ENCODE data around the gene NIPAL1.
"Not testable (repeated sequence)": the region's sequence is repeated elsewhere in the genome, so short reads cannot be mapped to it uniquely, and the experiment has no call there.

Gene NIPAL1

GRCh38 chr4:48016141-48017107 lies at the start of gene NIPAL1, which contains the start of gene CNGA1:
Gene NIPAL1, plus strand, starts transcription at chr4:48016772. Its CDS starts 68 bp downstream, at chr4:48016840.
Gene CNGA1, minus strand, starts transcription at chr4:48016681. Its CDS starts 63,992 bp downstream, at chr4:47952689.
- peak; percentile 84 for DNase-seq

DNA sequence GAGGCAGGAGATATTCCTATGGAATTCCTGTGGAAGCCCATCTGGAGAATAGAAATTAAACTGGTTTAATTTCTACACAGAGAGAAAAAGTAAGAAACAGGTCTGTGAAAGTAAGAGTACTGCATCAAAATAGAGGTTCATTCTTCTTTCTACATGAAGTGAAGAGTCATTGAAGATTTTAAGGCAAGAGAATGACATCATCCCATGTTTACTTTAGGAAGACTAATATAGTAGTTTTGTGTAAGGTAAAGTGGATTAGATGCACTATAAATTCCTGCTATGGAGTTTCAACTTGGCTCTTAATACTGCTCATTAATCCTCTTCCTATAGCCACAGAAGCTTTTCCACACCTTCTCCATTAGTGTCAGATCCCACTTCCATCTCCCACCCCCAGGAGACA lies 47.7 kb upstream of the NIPAL1 start:
- no peak for DNase-seq

DNA sequence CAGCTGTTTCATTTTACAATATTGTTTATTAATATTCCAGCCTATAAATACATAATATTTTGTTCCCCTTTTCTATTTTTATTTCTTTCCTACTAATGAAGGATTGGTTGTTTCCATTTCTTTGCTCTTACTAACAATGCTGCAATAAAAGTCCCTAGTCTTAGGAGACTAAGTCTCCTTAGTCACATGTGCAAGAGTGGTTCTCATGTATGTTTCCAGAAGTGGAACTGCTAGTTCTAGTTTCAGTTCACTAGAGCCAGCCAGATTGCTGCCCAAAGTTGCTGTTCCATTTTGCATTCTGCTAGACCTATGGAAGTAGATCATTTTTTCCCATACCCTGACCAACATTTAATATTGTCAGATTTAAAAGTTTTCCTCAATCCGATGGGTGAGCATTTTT lies 44.4 kb upstream of the NIPAL1 start:
- no peak for DNase-seq

DNA sequence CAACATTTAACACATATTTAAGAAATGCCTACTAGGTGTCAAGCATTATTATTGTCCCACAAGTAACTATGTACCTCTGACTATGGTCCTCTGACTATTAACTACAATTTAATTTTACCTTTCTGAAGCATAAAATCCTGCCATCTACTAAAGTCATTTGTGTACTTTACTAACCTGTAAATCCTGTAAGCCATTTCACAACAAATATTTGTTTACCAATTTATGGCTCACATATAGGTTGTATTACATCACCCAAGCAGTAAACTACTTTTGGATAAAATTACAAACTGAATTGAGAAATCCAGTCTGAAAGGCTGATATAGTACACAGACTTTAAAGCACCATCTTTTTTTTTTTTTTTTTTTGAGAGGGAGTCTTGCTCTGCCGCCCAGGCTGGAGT lies 43.9 kb upstream of the NIPAL1 start:
- DNase-seq = no peak

DNA sequence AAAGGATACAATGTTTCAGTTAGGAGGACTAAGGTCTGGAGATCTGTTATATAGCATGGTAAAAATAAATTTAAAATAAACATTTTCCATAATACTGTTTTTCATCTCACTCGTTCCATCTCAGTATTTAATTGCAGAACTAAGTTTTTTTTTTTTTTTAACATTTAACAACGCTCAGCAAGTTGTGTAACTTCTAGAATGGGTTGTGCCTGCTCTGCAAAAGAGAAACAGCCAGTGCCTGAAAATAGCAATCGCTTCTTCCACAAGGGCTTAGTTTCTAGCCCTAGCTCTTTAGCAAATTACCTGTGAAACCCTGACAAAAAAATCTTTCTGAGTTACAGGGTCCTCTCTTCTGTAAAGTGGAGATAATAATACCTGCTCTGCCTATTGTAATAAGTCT lies 42.0 kb upstream of the NIPAL1 start:
- no peak for DNase-seq

DNA sequence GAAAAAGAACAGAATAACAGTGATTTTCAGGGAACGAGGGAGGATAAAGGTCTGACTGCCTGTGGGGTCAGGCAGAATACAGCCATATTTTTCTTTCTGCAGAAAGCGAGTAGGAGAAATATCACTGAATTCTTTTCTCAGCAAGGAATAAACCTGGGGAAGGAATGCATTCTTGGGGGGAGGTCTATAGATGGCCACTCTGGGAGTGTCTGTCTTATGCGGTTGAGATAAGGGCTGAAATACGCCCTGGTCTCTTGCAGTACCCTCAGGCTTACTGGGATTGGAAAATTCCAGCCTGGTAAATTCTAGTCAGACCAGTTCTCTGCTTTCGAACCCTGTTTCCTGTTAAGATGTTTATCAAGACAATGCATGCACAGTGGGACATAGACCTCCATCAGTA lies 26.4 kb upstream of the NIPAL1 start:
- no peak for DNase-seq

DNA sequence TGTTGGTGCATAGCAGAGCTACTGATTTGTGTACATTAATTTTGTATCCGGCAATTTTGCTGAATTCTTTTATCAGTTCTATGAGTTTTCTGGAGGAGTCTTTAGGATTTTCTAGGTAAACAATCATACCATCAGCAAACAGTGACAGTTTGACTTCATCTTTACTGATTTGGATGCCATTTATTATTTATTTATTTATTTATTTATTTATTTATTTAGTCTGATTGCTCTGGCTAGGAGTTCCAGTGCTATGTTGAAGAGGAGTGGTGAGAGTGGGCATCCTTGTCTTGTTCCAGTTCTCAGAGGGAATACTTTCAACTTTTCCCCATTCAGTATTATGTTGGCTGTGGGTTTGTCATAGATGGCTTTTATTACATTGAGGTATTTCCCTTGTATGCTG lies 24.1 kb upstream of the NIPAL1 start:
- DNase-seq = not testable (repeated sequence)

- no peak for DNase-seq
Measured at GRCh38 chr4:47996021-47996420, 20.6 kb upstream of the NIPAL1 start.

DNA sequence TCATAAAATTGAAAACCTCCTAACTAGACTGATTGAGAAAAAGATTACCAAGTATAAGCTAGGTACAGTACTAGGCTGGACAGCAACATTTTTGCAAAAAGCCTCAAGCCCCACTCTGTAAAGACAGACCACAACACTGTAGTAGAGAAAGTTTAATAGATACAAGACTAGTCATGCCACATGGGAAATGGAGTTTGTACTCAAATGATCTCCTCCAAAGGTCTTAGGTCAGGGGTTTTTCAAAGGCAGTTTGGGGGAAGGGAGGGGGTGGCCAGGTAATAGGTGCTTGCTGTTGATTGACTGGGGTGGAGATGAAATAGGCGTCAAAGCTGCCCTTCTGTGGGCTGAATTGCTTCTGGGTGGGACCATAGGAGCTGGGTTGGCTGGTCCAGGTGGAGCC lies 14.3 kb upstream of the NIPAL1 start:
- no peak for DNase-seq

DNA sequence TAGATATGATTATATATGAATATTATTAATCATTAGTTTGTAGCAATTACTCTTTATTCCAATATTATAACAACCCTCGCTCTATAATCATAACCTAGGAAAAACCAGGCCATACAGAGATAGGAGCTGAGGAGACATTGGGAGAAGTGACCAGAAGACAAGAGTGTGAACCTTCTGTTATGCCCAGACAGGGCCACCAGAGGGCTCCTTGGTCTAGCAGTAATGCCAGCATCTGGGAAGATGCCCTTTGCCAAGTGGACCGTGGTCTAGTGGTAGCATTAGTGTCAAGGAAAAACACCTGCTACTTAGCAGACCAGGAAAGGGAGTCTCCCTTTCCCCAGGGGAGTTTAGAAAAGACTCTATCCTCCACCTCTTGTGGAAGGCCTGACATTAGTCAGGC lies 13.0 kb upstream of the NIPAL1 start:
- DNase-seq = peak; percentile 13

DNA sequence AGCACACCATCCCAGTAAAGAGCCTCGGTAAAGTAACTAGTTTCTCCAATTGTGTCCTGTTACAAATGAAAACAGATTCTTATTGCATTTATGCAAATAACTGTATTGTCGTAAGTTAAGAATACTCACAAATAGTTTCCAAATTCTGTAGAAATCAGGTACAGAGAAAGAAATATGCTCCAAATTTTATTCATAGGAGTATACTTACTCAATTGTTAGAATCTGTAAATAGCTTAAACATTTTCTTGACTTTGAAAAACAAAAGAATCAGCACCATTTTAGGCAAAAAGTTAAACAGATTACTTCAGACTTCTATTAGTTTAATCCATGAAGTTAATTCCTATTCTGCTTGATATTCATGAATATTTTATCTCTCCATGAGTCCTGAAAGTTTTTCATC lies 10.8 kb upstream of the NIPAL1 start:
- no peak for DNase-seq

DNA sequence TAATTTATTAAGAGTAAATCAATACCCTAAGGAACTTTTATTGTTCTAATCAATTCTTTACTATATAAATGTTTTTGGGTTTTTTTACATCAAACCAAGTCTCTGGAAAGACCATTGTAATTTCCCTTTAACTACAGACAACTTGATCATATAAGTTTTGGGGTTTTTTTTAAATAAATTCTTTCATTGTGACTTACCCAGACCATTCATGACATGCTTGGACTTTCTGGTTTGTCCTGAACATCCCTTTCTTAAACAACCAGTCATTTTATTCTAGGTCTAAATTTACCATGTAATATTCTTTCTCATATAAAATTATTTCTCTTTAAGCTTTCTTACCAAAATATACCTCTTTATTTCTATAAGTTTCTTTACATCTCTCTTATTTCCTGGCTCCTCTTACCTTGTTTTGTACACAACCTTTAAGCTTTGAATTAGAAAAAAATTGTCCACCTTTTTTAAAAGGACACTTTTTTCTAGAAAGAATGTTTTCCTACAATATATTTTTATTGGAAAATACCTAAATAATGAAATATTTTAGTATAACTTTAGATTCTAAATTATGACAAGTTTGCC lies 8.5 kb upstream of the NIPAL1 start:
- no peak for DNase-seq

GRCh38 chr4:48010906-48011305 lies 5.7 kb upstream of the NIPAL1 start:
- not testable (repeated sequence) for DNase-seq

GRCh38 chr4:48011722-48012121 lies 4.8 kb upstream of the NIPAL1 start:
- DNase-seq = no peak

DNA sequence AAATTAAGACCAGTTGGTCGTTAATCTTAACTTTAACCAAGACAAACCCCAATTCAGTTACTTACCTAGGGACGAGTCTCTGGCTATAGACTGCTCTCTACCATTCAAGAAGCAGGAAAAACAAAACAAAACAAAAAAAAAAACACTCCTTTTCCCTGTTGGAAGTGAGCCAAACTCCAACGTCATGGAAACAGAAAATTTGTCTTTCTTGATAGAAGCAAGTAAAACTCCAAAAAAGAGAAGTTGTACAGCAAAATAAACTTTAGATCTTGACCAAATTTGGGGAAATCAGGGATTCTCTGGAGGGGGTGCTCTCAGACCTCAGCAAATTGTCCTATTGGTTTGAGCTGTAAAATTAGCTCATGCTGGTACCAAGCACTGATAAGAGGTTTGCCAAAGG lies 3.7 kb upstream of the NIPAL1 start:
- no peak for DNase-seq

- DNase-seq = no peak
Measured at GRCh38 chr4:48015216-48015615, 1.4 kb upstream of the NIPAL1 start.

DNA sequence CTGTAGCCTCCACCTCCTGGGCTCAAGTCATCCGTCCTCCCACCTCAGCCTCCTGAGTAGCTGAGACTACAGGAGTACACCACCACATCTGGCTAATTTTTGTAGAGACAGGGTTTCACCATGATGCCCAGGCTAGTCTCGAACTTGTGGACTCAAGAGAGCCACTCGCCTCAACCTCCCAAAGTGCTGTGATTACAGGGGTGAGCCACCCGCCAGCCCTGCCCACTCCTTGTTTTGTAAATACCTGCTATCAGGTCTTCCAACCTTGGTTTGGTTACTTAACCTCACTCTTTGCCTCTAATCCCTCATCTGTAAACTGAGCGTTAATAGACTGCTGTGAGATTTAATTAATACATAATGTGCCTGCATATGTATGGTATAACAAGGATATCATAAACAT lies 894 bp upstream of the NIPAL1 start:
- no peak for DNase-seq

GRCh38 chr4:48017108-48017571 lies 568 bp downstream of the NIPAL1 start:
- peak; percentile 22 for DNase-seq

GRCh38 chr4:48018112-48018511 lies 1.5 kb downstream of the NIPAL1 start:
- DNase-seq = no peak

GRCh38 chr4:48021100-48021499 lies 4.5 kb downstream of the NIPAL1 start:
- no peak for DNase-seq

- DNase-seq = no peak
Measured at GRCh38 chr4:48022192-48022799, 5.7 kb downstream of the NIPAL1 start.

- DNase-seq = no peak
Measured at GRCh38 chr4:48024522-48024921, 8.0 kb downstream of the NIPAL1 start.

GRCh38 chr4:48025005-48025404 lies 8.4 kb downstream of the NIPAL1 start:
- DNase-seq = no peak

GRCh38 chr4:48027653-48028052 lies 11.1 kb downstream of the NIPAL1 start:
- DNase-seq = no peak

Measured in CD4-positive, alpha-beta T cell treated with Interleukin-6 for 4 hours (primary cell).